Measurements from ENCODE around the gene NPM1.

NPM1 gene

GRCh38 chr5:171454549-171454948 lies 66.9 kb downstream of the NPM1 start:
- no peak for DNase-seq

GRCh38 chr5:171455522-171455921 lies 67.9 kb downstream of the NPM1 start:
- no peak for DNase-seq

- DNase-seq: no peak
Observed at GRCh38 chr5:171457208-171457981, 69.7 kb downstream of the NPM1 start.

- DNase-seq: no peak
Observed at GRCh38 chr5:171459839-171460238, 72.2 kb downstream of the NPM1 start.
